GM12873 (cell line): Measurements from ENCODE around the gene SIX2.
A peak's percentile ranks its signal among the peaks of the same experiment; 100 is the strongest.

Source experiments
- TF ChIP-seq, protein P1 (sequence below): IDR thresholded peaks from 2 replicates; pipeline ENCODE4 v1.5.1; 2012; ENCODE audit warnings: low read depth, mild to moderate bottlenecking, moderate library complexity, low read length, control low read depth; ENCODE audit not compliant: insufficient read depth; ENCODE audit errors: missing control alignments

Gene SIX2

DNA sequence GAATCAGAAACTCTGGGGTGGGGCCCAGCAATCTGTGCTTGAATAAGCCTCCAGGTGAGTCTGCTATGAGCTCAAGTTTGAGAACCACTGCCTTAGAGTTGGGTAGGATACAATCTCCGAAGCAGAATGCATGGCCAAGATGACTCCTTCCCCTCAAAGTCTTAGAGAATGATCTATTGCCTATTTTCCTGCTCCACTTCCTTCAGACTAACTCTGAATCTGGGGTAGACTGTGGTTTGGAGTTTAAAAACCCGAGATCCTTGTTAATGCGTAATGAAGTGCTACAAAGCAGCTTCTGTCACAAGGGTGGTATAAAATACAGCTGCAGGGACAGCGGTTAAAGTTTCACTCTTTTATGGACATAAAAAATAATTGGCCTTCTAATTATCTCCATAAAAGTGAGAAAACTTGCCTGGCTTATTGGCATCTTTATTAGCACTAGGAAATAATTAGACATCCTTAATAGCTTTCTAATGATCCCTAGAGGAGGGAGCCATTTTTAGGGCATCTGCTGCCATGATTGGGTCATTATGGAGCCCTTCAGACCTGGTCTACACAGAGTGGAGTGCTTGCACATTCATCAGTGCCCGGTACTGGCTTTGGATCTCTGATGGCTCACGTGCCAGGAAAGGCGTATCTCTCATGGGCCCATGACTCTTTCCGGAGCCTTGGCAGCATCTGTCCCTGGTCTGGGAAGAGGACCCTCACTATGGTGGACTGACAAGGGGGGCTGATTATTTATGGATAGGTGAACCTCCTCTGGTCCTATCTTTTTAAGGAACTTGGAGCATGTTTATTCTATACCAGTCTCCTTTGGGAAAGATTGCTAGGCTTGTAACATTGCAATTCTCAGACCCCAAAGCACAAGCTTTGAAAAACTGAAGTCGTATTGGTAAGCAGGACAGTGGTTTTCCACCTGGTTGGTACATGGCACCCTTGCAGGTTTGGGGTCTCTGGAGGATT lies 28.2 kb downstream of the SIX2 start:
- TF ChIP-seq, protein P1, sequence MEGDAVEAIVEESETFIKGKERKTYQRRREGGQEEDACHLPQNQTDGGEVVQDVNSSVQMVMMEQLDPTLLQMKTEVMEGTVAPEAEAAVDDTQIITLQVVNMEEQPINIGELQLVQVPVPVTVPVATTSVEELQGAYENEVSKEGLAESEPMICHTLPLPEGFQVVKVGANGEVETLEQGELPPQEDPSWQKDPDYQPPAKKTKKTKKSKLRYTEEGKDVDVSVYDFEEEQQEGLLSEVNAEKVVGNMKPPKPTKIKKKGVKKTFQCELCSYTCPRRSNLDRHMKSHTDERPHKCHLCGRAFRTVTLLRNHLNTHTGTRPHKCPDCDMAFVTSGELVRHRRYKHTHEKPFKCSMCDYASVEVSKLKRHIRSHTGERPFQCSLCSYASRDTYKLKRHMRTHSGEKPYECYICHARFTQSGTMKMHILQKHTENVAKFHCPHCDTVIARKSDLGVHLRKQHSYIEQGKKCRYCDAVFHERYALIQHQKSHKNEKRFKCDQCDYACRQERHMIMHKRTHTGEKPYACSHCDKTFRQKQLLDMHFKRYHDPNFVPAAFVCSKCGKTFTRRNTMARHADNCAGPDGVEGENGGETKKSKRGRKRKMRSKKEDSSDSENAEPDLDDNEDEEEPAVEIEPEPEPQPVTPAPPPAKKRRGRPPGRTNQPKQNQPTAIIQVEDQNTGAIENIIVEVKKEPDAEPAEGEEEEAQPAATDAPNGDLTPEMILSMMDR = no peak

DNA sequence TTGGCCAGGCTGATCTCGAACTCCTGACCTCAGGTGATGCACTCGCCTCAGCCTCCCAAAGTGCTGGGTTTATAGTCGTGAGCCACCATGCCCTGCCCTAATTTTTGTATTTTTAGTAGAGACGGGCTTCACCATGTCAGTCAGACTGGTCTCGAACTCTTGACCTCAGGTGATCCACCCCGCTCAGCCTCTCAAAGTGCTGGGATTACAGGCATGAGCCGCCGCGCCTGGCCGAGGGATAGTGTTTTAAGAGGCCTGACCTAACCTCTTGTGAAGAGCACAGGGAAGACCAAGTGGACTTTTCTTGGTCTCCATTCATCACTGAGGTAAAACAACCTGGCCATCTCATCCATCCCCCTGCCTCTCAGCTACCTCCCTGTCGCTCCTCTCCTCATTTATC lies 29.7 kb downstream of the SIX2 start:
- TF ChIP-seq, protein P1 = no peak

DNA sequence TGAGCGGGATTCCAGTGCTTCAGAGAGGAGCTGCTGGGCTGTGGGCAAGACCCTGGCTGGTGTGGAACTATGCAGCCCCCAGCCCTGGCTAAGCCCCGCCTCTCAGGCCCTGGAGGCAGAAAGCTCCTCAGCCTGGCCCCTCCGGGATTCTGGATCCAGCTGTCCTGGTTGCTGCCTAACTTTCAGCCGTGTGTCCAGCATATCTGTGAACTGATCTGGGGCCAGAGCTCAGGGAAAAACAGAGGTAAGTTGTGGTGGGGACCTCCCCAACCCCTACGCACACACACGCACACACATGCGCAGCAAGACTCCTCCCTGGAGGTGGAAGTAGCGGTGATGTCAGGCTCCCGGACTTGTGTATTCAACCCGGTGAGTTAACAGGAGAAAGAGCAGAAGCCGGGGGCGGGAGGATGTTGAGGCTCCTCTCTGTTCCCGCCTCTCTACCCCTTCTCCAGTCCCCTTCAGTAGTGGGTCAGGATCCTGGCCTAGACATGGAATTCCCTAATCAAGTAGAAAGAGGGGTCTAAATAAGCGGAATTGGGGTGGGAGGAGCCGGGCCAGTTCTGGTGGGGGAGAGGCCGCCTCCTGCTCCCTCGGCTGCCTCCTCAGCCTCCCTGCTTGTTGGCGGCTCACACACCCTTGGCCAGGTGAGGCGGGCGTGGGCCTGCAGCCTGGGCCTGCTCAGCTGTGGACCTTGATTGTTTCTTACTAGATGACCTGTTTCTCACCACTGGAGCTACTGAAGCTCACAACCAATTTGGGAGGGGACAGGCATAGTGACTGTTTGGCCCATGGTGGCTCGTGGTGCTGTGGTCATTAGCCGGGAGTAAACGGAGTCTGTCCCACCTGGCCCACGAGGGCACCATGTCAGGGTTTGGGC lies 33.4 kb downstream of the SIX2 start:
- TF ChIP-seq, protein P1 = no peak

DNA sequence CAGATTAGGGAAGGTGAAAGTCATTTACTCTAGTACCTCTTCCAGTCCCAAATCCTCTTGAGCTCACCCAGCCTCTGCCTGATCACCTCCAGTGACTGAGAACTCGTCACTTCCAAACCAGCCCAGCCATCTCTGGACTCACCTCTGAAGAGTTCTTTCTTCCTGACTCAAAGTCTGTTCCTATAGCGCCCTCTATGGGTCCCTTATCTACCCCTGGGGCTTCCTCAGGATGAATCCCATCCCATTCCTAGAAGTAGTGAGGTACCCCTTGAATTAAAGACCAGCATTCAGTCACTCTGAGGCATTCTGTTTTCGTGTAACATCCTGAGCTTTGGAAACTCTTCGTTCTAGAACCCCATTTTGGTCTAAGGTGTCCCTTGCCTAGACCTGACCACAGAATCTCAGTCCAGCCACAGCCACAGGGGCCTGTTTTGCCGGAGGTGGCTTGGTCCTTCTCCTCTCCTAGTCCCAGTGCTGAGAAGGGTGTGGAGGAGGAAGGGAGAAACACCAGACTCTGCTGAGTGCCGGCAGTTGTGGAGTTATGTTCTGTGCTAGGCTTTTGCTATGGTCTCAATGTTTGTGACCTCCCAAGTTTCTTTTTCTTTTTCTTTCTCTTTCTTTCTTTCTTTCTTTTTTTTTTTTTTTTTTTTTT lies 35.1 kb downstream of the SIX2 start:
- TF ChIP-seq, protein P1 = peak; percentile 58

DNA sequence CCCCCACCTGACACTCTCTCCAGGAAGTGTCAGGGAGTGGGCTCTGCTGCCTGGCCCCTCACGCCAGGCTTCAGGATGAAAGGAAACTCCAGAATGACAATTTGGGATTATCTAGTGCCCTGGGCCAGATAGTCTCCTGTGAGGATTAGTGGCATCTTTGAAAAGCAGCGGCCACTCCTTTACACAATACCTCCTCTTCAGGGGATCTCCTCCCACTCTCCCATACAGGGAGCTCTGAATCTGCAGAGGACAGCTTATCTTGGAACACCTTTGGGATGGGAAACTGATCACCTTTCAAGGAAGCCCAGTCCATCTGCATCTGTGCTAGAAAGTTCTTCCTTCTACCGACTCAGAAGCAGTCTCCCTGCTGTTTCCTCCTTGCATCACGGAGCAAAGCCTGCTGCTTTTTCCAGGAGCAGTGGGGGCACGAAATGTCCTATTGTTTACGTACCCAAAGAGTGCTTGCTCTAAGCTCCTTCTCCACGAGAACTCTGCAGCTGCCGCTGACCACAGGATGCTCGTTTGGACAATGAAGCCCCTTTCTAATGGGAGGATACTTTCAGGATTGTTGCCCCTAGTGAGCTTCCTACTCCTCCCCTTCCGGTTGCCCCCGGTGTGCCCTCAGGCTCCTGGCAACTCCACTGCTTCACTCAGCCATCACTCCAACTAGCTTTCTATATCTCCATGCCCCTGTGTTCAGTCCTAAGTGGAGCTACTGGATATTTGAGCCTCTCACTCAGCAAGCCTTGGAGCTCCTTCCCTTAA lies 36.3 kb downstream of the SIX2 start:
- TF ChIP-seq, protein P1 = no peak

DNA sequence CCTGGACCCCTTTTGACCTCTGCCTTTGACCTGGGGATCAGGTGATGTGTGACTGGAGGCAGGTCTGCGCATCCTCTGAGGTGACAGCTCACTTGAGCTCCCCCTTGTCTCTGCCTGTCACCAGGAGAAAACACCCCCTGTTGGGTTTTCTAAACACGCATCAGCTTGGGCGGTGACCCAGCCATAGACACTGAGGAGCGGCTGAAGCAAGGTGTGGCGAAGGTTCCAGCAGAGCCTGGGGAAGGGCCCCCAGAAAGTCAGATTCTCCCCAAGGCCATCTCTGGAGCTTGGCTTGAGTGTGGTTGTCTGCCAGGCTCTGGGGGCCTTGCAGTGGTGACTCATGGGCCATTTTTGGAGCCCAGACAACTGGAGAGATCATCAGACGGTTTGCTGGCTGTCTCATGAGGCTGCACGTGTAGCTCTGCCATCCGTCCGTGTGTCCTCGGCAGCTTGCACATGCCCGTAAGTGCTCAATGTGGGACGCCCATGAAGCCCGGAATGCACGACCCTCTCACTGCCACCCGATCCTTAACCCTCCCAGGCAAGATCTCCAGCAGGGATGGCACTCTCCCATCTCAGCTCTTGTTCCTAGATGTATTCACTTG lies 38.3 kb downstream of the SIX2 start:
- TF ChIP-seq, protein P1 = no peak
